GM18502 (cell line): Measurements from ENCODE around the gene RAPH1.
"Not testable (repeated sequence)": the region's sequence is repeated elsewhere in the genome, so short reads cannot be mapped to it uniquely, and the experiment has no call there.

Experiments used
- ATAC-seq: cut with Tn5 transposase; IDR thresholded peaks from one replicate; pipeline ENCODE4 v1.9.1; 2021; ENCODE audit warnings: mild to moderate bottlenecking; ENCODE audit not compliant: unreplicated experiment, poor library complexity

RAPH1 gene

DNA sequence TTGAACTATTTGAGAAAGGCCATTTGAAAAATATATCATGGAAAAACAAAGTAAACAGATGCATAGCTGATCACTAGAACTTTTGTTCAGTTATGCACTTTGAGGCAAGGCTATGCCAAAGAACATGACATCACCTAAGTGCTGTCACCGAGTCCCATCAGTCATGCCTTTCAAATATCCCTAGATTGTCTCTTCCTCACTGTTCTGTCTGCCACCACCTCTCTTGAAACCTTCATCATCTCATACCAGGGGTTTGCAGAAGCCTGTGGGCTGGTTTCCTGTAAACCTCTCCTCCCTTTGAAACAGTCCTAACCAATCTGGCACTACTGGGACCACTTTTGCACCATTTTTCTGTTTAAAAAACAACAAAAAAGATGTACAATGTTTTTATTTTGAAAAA is 12.3 kb upstream of the RAPH1 start:
- no peak for ATAC-seq

DNA sequence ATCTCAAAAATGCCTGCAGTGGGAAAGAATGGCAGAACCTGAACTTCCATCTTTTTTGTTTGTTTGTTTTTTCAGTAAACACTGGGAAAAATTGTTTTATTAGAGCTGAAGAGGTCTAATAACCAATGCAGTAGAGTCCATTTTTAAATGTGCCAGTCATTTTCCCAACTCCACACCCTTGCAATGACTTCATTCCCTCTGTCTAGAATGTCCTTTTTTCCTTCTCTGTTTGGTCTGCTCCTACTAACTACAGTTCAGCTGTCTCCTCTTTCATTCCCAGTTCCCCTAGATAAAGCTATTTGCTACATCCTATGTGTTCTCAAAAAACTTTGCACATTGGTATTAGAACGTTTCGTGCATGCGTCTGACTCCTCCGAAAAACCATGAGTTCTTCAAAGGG is 9.3 kb upstream of the RAPH1 start:
- no peak for ATAC-seq

DNA sequence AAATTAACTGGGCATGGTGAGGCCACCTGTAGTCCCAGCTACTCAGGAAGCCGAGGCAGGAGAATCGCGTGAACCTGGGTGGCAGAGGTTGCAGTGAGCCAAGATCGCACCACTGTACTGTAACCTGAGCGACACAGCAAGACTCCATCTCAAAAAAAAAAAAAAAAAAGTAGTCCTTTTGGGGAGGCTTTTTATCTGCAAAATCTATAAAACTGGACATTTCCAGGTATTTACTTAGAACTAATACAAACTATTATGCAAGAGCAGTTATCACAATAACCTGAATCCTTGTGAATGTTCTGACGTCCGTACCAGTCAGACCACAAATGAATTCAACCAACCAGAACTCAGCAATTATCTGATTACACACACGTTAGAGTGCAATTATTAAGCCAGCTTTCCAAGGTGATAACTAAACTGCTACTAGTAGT is 8.8 kb upstream of the RAPH1 start:
- ATAC-seq = no peak

DNA sequence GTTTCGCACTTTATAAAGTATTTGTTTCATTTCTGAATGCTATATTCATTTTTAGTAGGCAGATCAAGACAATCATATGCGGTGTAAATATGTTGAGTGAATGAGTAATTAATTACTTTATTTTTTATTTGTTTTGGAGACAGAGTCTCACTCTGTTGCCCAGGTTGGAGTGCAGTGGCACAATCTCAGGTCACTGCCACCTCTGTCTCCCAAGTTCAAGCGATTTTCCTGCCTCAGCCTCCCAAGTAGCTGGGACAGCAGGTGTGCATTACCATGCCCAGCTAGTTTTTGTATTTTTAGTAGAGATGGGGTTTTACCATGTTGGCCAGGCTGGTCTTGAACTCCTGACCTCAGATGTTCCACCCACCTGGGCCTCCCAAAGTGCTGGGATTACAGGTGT is 5.5 kb upstream of the RAPH1 start:
- not testable (repeated sequence) for ATAC-seq

DNA sequence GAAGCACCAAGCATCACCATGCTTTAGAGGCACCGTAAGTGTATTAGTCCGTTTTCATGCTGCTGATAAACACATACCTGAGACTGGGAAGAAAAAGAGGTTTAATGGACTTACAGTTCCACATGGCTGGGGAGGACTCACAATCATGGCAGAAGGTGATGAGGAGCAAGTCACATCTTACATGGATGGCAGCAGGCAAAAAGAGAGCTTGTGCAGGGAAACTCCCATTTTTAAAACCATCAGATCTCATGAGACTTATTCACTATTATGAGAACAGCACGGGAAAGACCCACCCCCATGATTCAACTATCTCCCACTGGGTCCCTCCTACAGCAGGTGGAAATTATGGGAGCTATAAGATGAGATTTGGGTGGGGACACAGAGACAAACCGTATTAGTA is 3.1 kb upstream of the RAPH1 start:
- not testable (repeated sequence) for ATAC-seq

DNA sequence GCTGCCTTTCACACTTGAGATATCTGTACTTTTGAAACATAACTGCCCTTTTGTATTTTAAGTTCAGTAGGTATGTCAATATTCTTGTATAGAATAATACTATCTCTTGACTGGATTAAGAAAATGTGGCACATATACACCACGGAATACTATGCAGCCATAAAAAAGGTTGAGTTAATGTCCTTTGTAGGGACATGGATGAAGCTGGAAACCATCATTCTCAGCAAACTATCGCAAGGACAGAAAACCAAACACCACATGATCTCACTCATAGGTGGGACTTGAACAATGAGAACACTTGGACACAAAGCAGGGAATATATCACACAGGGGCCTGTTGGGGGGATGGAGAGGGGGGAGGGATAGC is 1.5 kb upstream of the RAPH1 start:
- not testable (repeated sequence) for ATAC-seq

DNA sequence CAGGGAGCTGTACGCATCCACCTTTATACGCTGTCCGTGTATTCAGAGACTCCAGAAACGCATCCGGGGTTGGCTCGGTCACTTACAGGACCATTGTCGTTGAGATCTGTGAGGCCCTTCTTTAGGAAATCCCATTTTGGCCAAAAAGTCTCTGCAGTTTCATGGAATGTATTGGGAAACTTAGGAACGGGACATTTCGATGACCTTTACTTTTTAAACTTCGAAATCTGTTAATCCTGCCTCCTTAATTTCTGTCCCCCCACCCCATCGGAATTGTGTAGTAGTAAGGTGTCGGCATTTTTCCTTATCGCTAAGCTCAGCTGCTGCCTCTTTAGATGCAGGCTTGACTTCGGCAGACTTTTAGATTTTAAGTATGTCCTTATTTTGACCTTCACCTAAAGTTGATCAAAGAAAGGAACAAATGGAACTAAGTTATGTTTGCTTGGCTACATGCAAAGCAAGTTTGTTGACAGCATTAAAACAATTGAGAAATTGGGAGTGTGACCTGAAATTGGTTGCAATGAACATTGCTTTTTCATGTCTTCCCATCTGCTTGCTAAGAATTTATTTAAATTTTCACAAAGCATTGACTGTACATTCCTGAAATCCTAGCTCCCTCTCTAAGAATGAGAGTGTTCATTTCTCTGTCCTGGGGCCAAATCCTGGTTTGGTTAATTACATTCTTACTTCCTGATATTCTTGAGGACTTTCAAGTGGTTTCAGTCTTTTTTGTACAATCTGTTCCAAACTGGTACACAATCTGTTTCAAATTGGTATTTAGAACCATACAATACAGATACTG is 884 bp upstream of the RAPH1 start:
- no peak for ATAC-seq

DNA sequence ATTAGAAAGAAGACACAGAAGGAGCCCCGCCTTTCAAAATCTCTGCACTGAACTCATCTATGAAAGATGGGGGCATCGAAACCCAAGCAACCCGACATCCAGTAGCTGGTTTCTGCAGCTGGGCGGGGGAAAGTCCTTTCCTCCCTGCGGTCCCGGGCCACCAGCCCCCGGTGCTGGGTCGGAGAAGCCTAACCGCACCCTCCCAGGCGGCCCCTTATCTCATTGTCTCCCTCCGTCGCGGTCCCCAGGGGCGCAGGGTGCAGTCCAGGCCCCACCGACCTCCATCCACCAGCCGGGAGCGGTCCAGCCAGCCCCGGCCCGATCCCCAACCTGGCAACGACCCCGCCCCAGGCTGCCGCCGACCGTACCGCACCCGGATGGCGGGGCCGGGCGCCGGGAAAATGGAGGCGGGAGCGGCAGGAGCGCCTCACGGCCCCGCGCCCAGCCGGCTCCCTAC is 452 bp downstream of the RAPH1 start:
- ATAC-seq = peak; percentile 45

DNA sequence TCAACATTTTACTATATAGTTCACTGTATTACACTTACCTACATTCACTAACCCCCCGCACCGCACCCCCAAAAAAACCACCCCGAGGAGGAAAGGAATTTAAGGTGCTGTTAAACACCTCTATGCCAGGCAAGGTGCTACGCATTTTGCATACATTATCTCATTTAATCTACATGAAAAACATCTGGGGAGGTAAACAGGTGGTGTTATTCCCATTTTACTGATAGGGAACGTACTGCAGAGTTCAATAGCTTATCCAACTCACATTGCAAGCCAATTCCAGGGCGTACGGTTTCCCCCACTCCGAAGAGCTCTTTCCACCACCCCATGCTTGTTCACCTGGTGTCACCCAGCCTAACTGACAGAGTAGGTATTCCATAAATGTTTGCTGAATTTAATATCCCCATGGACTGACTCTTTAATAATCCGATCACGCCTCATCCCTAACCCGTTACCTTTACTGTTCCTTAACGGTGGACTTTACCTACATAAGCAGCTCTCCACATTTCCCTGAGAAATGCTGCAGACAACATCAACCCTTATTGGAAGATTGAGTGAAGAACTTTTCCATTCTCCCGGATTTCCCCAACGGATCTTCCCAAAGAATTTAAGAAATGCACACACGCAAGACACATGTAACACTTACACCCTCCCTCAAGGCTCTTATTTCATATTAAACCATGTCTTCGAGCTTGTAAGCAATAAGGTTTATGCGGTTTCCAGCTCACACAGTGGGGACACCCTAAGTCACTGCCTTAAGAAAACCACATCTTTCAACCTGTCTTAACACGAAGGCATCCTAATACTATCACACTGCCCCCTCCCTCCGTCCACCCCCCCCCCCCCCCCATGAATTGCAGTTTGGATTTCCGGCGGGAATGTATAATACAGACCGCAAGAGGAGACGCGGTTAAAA is 1.2 kb downstream of the RAPH1 start:
- no peak for ATAC-seq

DNA sequence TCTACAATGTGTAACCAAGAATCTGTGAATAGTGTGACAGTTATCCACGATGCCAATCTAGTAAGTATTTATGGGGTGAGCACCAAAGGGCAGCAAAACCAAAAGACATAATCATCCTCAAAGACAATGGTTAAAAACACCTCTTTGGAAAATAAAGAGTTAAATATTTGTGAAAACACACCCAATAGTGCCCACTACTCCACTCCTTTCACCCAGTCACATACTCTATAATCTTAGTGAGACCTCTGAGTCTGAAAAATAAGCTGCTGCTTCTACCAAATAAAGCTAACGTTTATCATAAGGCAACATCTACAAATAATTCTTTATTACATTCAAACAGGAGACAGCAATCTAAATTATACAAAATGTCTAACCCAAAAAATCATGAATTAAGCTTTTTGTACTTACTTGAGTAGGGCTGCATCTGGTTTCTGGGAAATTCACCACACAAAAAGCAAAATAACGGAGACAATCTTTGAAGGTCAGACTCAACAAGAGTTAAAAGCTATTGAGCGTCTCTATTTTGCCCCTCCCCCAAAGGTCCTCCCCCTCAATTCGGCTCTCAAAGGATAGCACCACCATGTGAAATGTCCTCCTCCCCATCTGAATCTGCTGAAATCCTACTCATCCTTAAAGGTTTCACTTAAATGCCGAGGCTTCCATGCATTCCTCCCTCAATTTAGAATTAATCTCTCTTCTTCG is 2.0 kb downstream of the RAPH1 start:
- no peak for ATAC-seq

DNA sequence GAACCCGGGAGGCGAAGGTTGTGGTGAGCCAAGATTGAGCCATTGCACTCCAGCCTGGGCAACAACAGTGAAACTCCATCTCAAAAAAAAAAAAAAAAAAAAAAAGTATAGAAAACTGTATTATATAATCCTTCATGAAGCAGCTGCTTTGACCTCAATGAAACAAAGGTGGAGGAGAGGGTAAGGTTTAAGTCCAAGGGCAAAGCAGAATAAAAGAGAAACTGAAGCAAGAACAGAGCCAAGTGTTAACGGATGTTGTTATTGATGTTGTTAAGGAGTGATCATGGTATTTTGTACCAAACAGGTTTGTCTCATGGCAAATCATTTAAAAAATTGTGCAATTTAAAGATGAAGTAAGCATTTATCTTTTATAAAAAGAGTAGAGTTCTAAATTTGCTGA is 7.4 kb downstream of the RAPH1 start:
- no peak for ATAC-seq

DNA sequence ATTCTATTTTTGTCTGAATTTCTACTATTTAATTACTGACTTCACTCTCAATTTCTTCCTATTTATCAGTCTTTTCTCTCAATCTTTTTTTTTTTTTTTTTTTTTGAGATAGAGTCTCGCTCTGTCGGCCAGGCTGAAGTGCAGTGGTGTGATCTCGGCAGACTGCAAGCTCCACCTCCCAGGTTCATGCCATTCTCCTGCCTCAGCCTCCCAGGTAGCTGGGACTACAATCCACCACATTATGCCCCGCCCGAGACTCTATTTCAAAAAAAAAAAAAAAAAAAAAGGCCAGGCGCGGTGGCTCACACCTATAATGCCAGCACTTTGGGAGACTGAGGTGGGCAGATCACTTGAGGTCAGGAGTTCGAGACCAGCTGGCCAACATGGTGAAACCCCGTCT is 21.8 kb downstream of the RAPH1 start:
- not testable (repeated sequence) for ATAC-seq

DNA sequence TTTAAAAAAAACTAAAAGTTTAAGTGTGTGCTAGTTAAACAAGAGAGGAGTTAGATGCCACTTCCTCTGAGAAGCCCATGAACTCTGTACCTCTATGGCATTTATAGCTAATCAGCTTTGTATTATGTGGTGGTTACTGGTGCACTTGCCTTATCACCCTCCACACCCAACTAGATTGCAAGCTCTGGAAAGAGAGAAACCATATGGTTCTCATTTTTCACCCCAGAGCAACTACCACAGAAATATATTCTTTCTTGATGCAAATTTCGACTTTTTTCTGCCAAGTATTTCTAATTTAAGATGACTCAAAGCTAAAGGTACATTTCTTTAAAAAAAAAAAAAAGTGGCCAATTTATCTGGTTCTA is 24.2 kb downstream of the RAPH1 start:
- ATAC-seq = no peak

DNA sequence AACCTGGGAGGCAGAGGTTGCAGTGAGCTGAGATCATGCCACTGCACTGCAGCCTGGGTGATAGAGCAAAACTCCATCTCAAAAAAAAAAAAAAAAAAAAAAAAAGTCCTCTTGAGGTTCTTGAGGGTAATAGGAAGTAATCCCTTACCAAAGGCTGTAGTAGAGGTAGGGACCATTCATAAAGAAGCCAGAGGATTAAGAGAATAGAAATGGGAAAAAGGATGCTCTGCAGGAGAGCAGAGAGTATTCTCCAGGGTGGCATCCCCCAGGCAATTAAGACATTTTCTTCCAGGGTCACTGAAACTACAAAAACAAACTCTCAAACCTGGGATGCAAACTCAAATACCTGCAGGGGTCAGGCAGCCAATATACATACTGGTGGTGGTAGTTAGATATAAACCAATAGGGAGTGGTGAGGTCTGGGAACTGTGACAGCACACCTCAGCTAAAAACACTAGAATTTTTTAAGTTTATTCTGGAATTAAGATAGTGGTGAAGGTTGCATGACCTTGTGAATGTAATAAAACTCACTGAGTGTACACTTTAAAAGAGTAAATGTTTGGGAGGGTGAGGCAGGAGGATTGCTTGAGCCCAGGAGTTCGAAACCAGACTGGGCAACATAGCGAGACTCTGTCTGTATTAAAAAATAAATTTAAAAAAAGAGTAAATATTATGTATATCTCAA is 24.7 kb downstream of the RAPH1 start:
- ATAC-seq = no peak

DNA sequence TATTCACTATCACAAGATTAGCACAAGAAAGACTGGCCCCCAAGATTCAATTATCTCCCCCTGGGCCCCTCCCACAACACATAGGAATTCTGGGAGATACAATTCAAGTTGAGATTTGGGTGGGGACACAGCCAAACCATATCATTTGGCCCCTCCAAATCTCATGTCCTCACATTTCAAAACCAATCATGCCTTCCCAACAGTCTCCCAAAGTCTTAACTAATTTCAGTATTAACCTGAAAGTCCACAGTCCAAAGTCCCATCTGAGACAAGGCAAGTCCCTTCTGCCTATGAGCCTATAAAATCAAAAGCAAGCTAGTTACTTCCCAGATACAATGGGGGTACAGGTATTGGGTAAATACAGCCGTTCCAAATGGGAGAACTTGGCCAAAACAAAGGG is 31.6 kb downstream of the RAPH1 start:
- ATAC-seq = not testable (repeated sequence)

DNA sequence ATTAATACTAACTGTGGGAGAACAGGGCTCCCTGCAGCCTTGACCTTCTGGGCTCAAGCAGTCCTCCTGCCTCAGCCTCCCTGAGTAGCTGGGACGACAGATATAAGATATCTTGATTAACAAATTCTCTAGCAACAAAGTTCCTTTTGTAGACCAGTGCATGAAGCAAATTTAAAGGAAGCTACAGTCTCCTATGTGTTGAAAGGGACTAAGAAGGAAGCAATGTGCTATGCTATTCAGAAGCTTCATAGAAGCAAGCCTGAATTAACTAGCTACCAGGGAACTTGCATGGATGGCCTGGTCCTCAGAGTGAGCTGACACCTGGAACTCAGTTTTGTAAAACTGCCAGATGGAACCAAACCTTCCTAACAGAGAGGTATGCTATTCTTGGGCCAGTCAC is 33.2 kb downstream of the RAPH1 start:
- no peak for ATAC-seq

DNA sequence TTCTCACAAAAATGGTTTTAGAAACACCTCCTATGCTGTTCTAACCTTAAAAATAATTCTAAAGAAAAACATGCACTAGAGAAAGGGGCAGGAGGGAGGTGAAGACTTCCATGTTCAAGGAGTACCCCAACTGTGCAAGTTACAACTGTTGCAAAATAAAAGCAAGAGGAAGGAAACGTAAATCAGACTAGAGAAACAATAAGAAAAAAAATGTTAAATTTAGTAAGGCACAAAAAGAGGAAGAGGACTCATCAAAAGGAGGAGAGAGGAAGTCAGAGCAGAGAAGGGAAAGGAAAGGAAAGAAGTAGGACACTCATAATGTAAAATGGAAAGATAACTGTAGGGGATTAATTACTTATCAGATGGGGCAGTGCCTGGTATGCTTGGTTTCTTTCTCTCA is 34.1 kb downstream of the RAPH1 start:
- no peak for ATAC-seq

DNA sequence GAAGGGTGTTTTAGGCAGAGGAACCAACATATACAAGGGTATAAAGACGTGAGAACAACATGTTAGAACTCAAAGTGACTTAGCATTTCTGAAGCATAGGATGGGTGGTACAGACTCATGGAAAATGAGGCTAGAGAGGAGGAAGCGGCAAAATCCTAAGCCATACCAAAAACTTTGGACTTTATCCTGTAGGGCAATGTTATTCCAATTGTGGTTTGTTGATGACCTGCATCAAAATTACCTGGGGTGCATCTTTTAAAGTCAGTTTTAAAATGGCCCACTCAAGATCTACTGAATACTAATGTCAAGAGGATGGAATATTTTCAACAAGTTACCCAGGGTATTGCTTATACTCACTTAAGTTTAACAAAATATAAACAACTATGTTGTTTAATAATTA is 34.8 kb downstream of the RAPH1 start:
- ATAC-seq = no peak

DNA sequence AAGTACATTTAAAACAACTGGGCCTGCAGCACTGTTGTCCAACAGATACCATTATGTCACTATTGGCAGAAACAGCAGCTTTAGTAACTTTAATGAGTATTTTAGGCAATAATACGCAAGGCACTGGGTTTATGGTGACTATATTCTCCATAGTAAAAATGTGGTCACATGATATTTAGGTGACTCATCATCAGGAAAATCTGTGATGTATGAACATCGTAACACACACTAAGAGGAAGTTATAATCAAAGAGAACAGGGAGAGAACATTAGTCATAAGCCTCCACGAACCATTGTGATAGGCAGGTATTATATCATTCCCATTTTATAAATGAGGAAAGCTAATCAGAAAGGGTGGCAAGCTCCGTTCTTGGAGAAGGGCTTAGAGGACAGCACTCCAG is 36.9 kb downstream of the RAPH1 start:
- ATAC-seq = no peak

DNA sequence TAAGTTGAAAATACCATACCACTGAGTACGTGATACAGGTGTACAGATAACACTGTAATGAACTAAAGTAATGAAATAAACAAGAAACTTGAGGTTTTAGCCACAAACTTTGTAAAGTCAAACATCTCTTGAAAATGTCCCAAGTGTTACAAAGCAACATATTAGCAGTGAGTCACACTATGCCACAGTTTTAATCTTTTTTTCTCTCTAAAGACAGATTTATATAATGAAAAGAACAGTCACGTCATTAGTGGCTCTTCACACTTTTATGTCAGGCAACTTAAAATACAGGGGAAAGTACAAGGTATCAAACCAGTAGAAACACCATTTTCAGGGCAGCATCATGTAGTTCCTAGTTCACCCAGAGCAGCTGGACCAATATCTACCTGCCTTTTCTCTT is 42.1 kb downstream of the RAPH1 start:
- no peak for ATAC-seq
